K562 (cell line): ENCODE results near the gene TADA1. TPM values are rescaled to one million over a fixed set of nuclear protein-coding genes. Genes with fewer than 3 reads are reported as not detected.

Experiments used
- ATAC-seq: fragments of 200-7000 bp; cut with Tn5 transposase; 3 replicates; pipeline ENCODE4 v1.9.1; 2020; ENCODE audit warnings: moderate library complexity
- BruUV-seq: library from RNA; stranded (reverse); fragments of 400-500 nt; replicated peaks from 2 replicates; lab custom pipeline; 2021; lab: Mats Ljungman, UMichigan
- CTCF ChIA-PET: fragments of 300-600 bp; formaldehyde crosslinking; extraction: SDS; loops from one replicate; lab custom pipeline; 2021; ENCODE audit warnings: low intra/inter-chr PET ratio; lab: Yijun Ruan, JAX
- POLR2A ChIA-PET: fragments of 300-600, 350-650 bp; sonication (Branson Sonifier 250); formaldehyde crosslinking; extraction: SDS; loops from one replicate; lab custom pipeline; 2021; ENCODE audit warnings: antibody characterized with exemption, inconsistent platforms; lab: Yijun Ruan, JAX
- DNase-seq, 4 experiments: peaks; one replicate each; pipeline versions ENCODE4 v3.0.0 to v3.0.0-alpha.2; 2011 to 2018; ENCODE audit warnings: low spot score in 3 of 4, mixed read lengths in 3 of 4; ENCODE audit errors: extremely low read depth in 1 of 4
- FAIRE-seq: peaks from 2 replicates; lab custom pipeline; 2011; peaks lifted over from hg19 to GRCh38; lab: Jason Lieb, UNC
- H2AFZ ChIP-seq: 2 replicates; pipeline ENCODE4 v1.6.0; 2011; ENCODE audit warnings: low read depth, low read length, control low read depth, inconsistent platforms
- H3K27ac ChIP-seq: fragments of 200-600 bp; 3 replicates; pipeline ENCODE4 v1.8.0; 2011; ENCODE audit warnings: low read depth, mild to moderate bottlenecking, control low read depth, inconsistent platforms, low read length, moderate library complexity, mixed read lengths; ENCODE audit errors: extremely low read depth
- H3K27me3 ChIP-seq, 2 experiments: fragments of 300-600 bp in 1 of 2; 2 replicates in 1 of 2; 3 replicates in 1 of 2; pipeline versions ENCODE4 v1.6.0 to v1.8.0; 2011; ENCODE audit warnings: inconsistent platforms in 2 of 2, low read length in 2 of 2, mild to moderate bottlenecking in 1 of 2, mixed read lengths in 1 of 2, moderate library complexity in 1 of 2; ENCODE audit not compliant: control insufficient read depth in 2 of 2, insufficient read depth in 2 of 2
- H3K36me3 ChIP-seq: fragments of 300-600 bp; 3 replicates; pipeline ENCODE4 v1.8.0; 2011; ENCODE audit warnings: mild to moderate bottlenecking, low read length, inconsistent platforms; ENCODE audit not compliant: control insufficient read depth, insufficient read depth
- H3K4me1 ChIP-seq, 2 experiments: fragments of 200-600 bp in 1 of 2; replicated peaks in 1 of 2; 2 replicates in 1 of 2; 3 replicates in 1 of 2; pipeline versions ENCODE4 v1.5.1 to v1.8.0; 2011; ENCODE audit warnings: inconsistent platforms in 2 of 2, low read length in 2 of 2, mild to moderate bottlenecking in 1 of 2, mixed read lengths in 1 of 2, moderate library complexity in 1 of 2; ENCODE audit not compliant: control insufficient read depth in 2 of 2, insufficient read depth in 2 of 2
- H3K4me2 ChIP-seq: 2 replicates; pipeline ENCODE4 v1.6.1; 2011; ENCODE audit warnings: low read length, control low read depth, inconsistent platforms, mixed read lengths; ENCODE audit not compliant: insufficient read depth
- H3K4me3 ChIP-seq: fragments of 200-600 bp; sonication (generic), shearing (Covaris generic); 2 replicates; pipeline ENCODE4 v1.5.1; 2016; ENCODE audit warnings: control low read depth, inconsistent platforms
- H3K79me2 ChIP-seq: fragments of 200-600 bp; 3 replicates; pipeline ENCODE4 v1.8.0; 2011; ENCODE audit warnings: low read length, inconsistent platforms; ENCODE audit not compliant: control insufficient read depth, insufficient read depth
- H3K9ac ChIP-seq, 2 experiments: 2 replicates each; pipeline versions ENCODE4 v1.6.0 to v1.6.1; 2011; ENCODE audit warnings: low read depth in 2 of 2, low read length in 2 of 2, control low read depth in 1 of 2, inconsistent platforms in 1 of 2, mild to moderate bottlenecking in 1 of 2, mixed read lengths in 1 of 2; ENCODE audit not compliant: insufficient read depth in 1 of 2
- H3K9me1 ChIP-seq: one replicate; pipeline ENCODE4 v1.6.0; 2011; ENCODE audit warnings: inconsistent platforms, mild to moderate bottlenecking, low read length, moderate library complexity; ENCODE audit not compliant: control insufficient read depth, insufficient read depth
- H3K9me3 ChIP-seq: replicated peaks from 2 replicates; pipeline ENCODE4 v1.5.1; 2011; ENCODE audit warnings: low read depth, low read length, inconsistent platforms; ENCODE audit not compliant: control insufficient read depth, insufficient read depth
- H4K20me1 ChIP-seq: replicated peaks from 2 replicates; pipeline ENCODE4 v1.6.1; 2011; ENCODE audit warnings: low read length, inconsistent platforms, mixed read lengths; ENCODE audit not compliant: control insufficient read depth, insufficient read depth
- PCBP1 ChIP-seq: fragments of 200-400 bp; formaldehyde crosslinking; IDR thresholded peaks from 2 replicates; pipeline ENCODE4 v1.6.1; 2018; ENCODE audit warnings: mild to moderate bottlenecking, low read depth, low read length; ENCODE audit not compliant: poor library complexity, severe bottlenecking
- TAF1 ChIP-seq: IDR thresholded peaks from 2 replicates; pipeline ENCODE4 v1.6.1; 2011; ENCODE audit warnings: mild to moderate bottlenecking, low read length, moderate library complexity; ENCODE audit not compliant: insufficient read depth, control insufficient read depth, severe bottlenecking; ENCODE audit errors: extremely low read depth
- ZFX ChIP-seq: sonication (generic); formaldehyde crosslinking; IDR thresholded peaks from 2 replicates; pipeline ENCODE4 v1.8.0; 2022; ENCODE audit warnings: mild to moderate bottlenecking, missing genetic modification reagents, moderate library complexity
- WGBS: fragments of 100-300 bp; shearing (Covaris generic); methylation state at CpG from one replicate; pipeline ENCODE4 v1.1.6; 2016; ENCODE audit warnings: low coverage, mixed read lengths; ENCODE audit not compliant: insufficient coverage; ENCODE audit errors: missing lambda C conversion rate; 5-methylcytosine and 5-hydroxymethylcytosine counted together
- in situ Hi-C: fragments of 300-500 bp; cut with MboI; formaldehyde crosslinking; loops from 4 replicates; pipeline ENCODE4 v1.15.0; 2018; ENCODE audit warnings: inconsistent platforms, mixed read lengths
- intact Hi-C: fragments of 100-400 bp; cut with micrococcal nuclease; formaldehyde crosslinking; loops from 2 replicates; pipeline ENCODE4 v1.14.2; 2022
- polyA plus RNA-seq, 8 experiments: library from polyadenylated mRNA; depleted of rRNA in 4 of 8; stranded (reverse) in 5 of 8; unstranded in 3 of 8; fragments of >200 nt; fragmentation: Nextera tagmentation in 2 of 8; fragmentation: Illumina TruSeq in 1 of 8; extraction: Ambion mirVana in 2 of 8; extraction: Trizol in 1 of 8; gene quantifications; 2 replicates each; pipeline versions ENCODE4 v1.2.1 to v1.2.3, GENCODE V29; 2011 to 2014; ENCODE audit warnings: inconsistent platforms in 1 of 8, missing spikeins in 1 of 8
- total RNA-seq, 7 experiments: library from RNA; depleted of rRNA in 6 of 7; stranded (reverse); fragments of >200 nt in 6 of 7; fragmentation: Illumina TruSeq in 2 of 7; extraction: Trizol in 2 of 7; gene quantifications; 2 replicates each; pipeline versions ENCODE4 v1.2.1 to v1.2.3, GENCODE V29; 2011 to 2021; ENCODE audit warnings: low replicate concordance in 1 of 7

TADA1 gene
- total and polyA plus RNA-seq, 9 of the 15 experiments (the other 6 are each of a cell fraction or from before 2014, with no cell fraction given) = 15.9 to 76.5 (median 28.7) TPM

DNA sequence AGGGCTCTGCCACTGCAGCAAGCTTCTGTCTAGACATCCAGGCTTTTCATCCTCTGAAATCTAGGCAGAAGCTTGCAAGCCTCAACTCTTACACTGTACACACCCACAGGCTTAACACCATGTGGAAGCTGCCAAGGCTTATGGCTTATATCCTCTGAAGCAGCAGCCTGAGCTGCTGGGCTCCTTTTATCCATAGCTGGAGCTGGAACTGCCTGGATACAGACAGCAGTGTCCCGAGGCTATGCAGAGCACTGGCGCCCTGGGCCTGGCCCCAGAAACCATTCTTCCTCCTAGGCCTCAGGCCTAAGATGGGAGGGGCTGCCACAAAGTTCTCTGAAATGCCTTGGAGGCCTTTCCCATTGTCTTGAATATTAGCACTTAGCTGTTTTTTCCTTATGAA lies 56.1 kb downstream of the TADA1 start:
- Histone ChIP-seq H3K9me1 (no peaks in the 10 kb centered on the region), H3K9me3 (no peaks in the 10 kb centered on the region), H3K4me2 (no peak overlapping the region), H3K4me3 (no peak overlapping the region), H3K27me3 (no peaks in the 10 kb centered on the region; a peak in 1 of 5 replicates), H4K20me1 (no peaks in the 10 kb centered on the region), H3K9ac (no peak overlapping the region), H3K36me3 (no peaks in the 10 kb centered on the region), H3K79me2 (no peaks in the 10 kb centered on the region), H3K4me1 (peaks cover 0 to 4% of the 10 kb centered on the region in 2 experiments; a peak in 1 of 5 replicates), H2AFZ (no peak overlapping the region), H3K27ac (no peak overlapping the region)
- POLR2A ChIA-PET = interaction anchor here (1.0 kb wide), 1 partner anchor 20 kb away, joined by 3 read pairs; no protein-coding TSS in a partner anchor
- BruUV-seq = no TSS peak
- CTCF ChIA-PET = no interaction called here
- intact Hi-C loops (no loop called here), in situ Hi-C loops (no loop called here)
- no peak for DNase-seq
- 0% methylated on average over 2 of the region's 2 CpGs for WGBS
- ATAC-seq = no peak
- TF ChIP-seq ZFX = no peak
- FAIRE-seq = no peak

DNA sequence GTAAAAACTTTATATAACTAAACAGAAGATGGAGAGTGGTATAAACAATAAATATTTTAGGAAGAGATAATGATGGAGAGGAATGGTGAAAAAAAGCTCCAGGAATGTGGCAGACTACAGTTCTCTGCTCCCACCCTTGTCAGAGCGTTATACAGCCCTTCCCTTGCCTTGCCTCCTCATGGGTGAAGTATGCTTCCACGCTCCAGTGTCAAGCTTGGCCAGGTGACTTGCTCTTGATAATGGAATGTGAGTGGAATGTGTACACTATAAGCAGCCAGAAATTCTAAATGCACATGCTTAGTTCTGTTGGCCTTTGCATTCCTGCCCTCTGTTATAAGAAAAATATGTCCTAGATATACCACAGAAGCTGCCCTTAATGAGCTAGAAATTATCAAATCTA lies 61.5 kb downstream of the TADA1 start:
- H3K4me2 ChIP-seq = no peak overlapping the region
- H4K20me1 ChIP-seq = no peaks in the 10 kb centered on the region
- FAIRE-seq = no peak
- H3K4me3 ChIP-seq = no peak overlapping the region
- H3K79me2 ChIP-seq = no peaks in the 10 kb centered on the region
- no peak overlapping the region for H3K9ac ChIP-seq
- POLR2A ChIA-PET = interaction anchor here (1.1 kb wide), 1 partner anchor 9 kb away, joined by 3 read pairs; no protein-coding TSS in a partner anchor
- H3K9me3 ChIP-seq = no peaks in the 10 kb centered on the region
- intact Hi-C loops = no loop called here
- peaks cover 0 to 4% of the 10 kb centered on the region in 2 experiments; a peak in 1 of 5 replicates for H3K4me1 ChIP-seq
- in situ Hi-C loops = no loop called here
- CTCF ChIA-PET = no interaction called here
- no peak for DNase-seq
- H3K27me3 ChIP-seq = peaks cover 0 to 4% of the 10 kb centered on the region in 2 experiments; a peak in 2 of 5 replicates
- H3K27ac ChIP-seq = no peak overlapping the region
- no peaks in the 10 kb centered on the region for H3K9me1 ChIP-seq
- 0% methylated on average over 2 of the region's 2 CpGs for WGBS
- ATAC-seq = no peak
- no TSS peak for BruUV-seq
- H2AFZ ChIP-seq = no peak overlapping the region
- TF ChIP-seq TAF1 = no peak
- no peak for TF ChIP-seq PCBP1
- H3K36me3 ChIP-seq = no peaks in the 10 kb centered on the region
